NCI-H1417 treated with DMSO at 0.1 percent for 48 hours (cell line): ENCODE data around the gene LRRC37A2.
"Not testable (repeated sequence)": the region's sequence is repeated elsewhere in the genome, so short reads cannot be mapped to it uniquely, and the experiment has no call there.

Experiments used
- DNase-seq: peaks from one replicate; lab custom pipeline; 2025; lab: John Stamatoyannopoulos, UW

Gene LRRC37A2

DNA sequence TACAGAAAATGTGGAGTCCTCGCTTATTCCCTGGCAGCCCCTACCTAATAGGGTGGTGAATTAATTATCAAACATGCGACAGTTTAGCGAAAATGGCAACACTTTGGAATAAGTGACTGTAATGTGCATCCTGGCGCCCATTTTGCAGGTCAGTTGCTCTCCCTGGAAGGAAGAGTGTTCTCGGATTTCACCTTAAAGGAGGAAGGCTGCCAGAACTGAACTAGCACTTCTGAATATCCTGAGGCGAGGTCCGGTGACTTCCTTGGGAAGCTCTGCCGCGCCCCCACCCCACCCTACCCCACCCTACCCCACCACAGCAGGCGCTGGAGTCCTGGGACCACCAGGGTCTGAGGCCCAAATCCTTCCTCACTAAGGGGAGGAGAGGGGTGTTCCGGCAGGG lies at the start of gene LRRC37A2:
TSS of gene LRRC37A2 (plus strand) at position 301 of the 400 bp plus-strand sequence. CDS start 245 bp downstream, outside the sequence.
- not testable (repeated sequence) for DNase-seq

- DNase-seq: not testable (repeated sequence)
Observed at GRCh38 chr17:46467618-46468017, 44.6 kb upstream of the LRRC37A2 start.

GRCh38 chr17:46474489-46474888 lies 37.8 kb upstream of the LRRC37A2 start:
- not testable (repeated sequence) for DNase-seq

DNA sequence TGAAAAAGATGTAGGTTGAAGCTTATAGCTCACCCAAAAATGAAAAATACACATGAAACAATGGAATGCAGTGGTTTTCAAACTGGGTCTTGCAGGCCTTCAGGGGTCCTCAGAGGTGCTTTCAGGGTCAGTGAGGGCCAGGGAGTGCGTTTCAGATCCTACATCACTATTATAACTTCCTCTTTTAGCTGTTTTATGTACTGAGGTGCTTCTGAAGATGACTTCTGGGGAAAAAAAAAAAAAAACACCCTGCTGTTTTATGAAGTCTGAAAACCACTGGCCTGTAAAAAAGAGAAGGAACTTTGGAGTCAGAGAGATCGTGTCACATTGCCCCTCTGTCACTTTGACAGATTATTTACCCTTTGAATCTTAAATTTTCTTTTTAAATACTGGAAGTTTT lies 36.7 kb upstream of the LRRC37A2 start:
- DNase-seq: not testable (repeated sequence)

DNA sequence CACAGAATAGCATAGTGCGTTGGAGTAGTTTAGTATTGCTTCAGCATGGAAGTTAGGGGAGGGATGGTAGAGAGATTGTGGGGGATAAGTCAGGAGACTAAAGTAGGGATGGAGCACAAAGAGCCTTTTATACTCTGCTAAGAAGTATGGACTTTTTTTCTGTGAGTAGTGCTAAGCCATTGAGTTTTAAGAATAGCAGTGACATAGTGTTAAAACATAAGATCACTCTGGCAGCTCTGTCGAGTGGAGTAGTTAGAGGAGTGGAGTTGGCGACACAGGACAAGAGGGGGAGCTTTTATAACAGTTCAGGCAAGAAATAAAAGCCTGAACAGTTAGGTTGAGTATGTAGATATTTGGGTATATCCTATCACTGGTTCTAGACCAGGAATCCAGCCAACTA lies 33.4 kb upstream of the LRRC37A2 start:
- DNase-seq: not testable (repeated sequence)

GRCh38 chr17:46481310-46481709 lies 31.0 kb upstream of the LRRC37A2 start:
- DNase-seq: not testable (repeated sequence)

- not testable (repeated sequence) for DNase-seq
Observed at GRCh38 chr17:46492021-46492420, 20.2 kb upstream of the LRRC37A2 start.

DNA sequence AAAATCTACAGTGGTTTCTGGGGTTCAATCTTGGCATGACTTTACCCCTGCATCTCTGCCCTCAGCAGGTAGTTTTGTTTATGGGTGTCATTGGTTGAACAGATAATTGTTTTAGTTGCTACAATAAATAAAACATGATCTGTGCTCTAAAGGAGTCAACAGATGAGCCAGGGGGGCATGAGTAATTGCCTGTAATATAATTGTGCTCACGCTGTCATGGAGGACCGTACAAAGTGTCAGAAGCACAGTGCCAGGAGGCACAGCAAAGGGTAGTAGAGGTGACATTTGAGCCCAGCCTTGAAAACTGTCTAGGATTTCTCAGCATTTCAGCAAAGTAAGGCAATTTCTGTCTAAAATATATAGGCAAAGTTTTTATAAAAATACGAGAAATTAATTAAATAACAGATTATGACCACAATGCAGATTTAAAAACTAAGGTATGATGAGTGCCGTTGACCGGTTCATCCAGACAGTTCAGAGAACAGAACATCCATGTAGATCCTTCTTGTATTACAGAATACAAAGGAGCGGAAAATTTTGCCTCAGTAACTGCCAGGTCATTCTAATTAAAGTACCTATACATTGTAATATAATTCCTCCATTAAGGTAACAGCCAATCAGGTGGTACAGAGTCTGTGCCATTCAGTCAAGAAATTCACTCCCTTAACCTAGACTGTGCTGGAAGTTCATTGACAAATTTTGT lies 12.7 kb upstream of the LRRC37A2 start:
- DNase-seq: not testable (repeated sequence)

GRCh38 chr17:46505896-46506295 lies 6.4 kb upstream of the LRRC37A2 start:
- DNase-seq: not testable (repeated sequence)

DNA sequence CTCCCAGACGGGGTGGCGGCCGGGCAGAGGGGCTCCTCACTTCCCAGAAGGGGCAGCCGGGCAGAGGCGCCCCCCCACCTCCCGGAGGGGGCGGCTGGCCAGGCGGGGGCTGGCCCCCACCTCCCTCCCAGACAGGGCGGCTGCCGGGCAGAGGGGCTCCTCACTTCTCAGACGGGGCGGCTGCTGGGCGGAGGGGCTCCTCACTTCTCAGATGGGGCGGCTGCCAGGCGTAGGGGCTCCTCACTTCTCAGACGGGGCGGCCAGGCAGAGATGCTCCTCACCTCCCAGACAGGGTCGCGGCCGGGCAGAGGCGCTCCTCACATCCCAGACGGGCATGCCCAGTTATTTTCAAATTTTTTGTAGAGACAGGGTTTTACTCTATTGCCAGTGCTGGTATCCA lies 22.4 kb downstream of the LRRC37A2 start:
- not testable (repeated sequence) for DNase-seq

- not testable (repeated sequence) for DNase-seq
Observed at GRCh38 chr17:46548607-46549006, 36.3 kb downstream of the LRRC37A2 start.

- DNase-seq: not testable (repeated sequence)
Observed at GRCh38 chr17:46559155-46559554, 46.9 kb downstream of the LRRC37A2 start.

GRCh38 chr17:46560048-46560447 lies 47.8 kb downstream of the LRRC37A2 start:
- not testable (repeated sequence) for DNase-seq

- not testable (repeated sequence) for DNase-seq
Observed at GRCh38 chr17:46566284-46566683, 54.0 kb downstream of the LRRC37A2 start.

- DNase-seq: not testable (repeated sequence)
Observed at GRCh38 chr17:46566980-46567379, 54.7 kb downstream of the LRRC37A2 start.

- DNase-seq: not testable (repeated sequence)
Observed at GRCh38 chr17:46571796-46572195, 59.5 kb downstream of the LRRC37A2 start.

- not testable (repeated sequence) for DNase-seq
Observed at GRCh38 chr17:46579083-46580075, 67.1 kb downstream of the LRRC37A2 start, which contains the start of gene ARL17A. ARL17A (minus strand) TSS chr17:46579691; CDS start chr17:46576322, 3,369 bp downstream.

GRCh38 chr17:46580082-46580481 lies 67.8 kb downstream of the LRRC37A2 start:
- DNase-seq: not testable (repeated sequence)

- DNase-seq: not testable (repeated sequence)
Observed at GRCh38 chr17:46585444-46585843, 73.2 kb downstream of the LRRC37A2 start.

DNA sequence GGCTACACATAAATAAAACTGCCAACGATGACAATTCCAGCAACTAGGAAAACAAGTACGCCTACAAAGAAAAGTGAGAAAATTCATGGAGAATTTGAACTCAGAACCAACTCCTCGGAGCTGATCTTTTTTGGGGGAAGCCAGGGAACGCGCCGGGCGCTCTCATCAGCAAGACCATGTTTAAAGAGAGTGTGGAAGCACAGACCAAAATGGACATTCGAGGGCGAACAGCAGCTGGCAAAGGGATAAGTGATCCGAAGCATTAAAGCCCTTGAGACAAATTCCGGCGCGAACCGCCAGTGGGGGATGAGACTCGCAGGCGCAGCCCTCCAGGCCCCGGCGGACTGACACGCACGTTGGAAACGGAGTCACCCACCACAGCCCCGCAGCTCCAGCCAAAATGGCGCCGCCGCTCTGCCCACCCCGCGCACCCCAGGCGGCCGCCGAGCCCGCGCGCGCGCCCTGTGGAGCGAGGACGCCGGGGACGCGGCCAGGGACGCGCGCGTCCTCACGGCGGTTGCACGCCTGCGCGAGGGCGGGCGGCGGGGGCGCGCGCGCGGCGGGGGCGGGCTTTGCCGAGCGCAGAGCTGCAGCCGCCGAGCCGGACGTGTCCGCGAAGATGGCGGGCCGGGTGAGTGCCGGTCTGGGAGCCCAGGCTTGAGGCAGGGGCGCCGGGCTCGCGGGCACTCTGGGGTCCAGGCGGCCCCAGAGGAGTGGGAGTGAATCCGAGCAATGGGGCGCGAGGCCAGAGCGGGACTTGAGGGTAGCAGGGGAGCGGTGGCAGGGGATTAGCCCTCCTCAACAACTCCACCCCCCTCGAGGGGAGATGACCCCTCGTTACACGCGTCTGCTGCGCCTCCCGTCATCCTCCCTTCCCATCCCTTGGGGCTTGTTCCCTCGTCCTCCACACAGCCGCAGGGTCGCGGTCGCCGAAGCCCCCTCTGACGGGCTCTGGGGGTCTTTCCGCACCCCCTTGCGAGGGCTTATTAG lies 78.2 kb downstream of the LRRC37A2 start, which contains the start of gene NSF:
TSS of gene NSF (plus strand) at position 513 of the 990 bp plus-strand sequence. CDS start at position 620, 107 bp downstream.
- not testable (repeated sequence) for DNase-seq

GRCh38 chr17:46591332-46591731 lies 79.1 kb downstream of the LRRC37A2 start:
- not testable (repeated sequence) for DNase-seq
